Stimulated activated CD8-positive, alpha-beta memory T cell treated with anti-CD3 and anti-CD28 coated beads, Interleukin-4, amount 100 ng/mL, for 1 hour (primary cell): ENCODE measurements around the gene NCF4.

ENCODE experiments used
- DNase-seq, 2 donors: peaks; one replicate each; pipeline ENCODE4 v3.0.0-alpha.2; 2020; ENCODE audit warnings: low read depth in 2 of 2, low spot score in 1 of 2

Gene NCF4

DNA sequence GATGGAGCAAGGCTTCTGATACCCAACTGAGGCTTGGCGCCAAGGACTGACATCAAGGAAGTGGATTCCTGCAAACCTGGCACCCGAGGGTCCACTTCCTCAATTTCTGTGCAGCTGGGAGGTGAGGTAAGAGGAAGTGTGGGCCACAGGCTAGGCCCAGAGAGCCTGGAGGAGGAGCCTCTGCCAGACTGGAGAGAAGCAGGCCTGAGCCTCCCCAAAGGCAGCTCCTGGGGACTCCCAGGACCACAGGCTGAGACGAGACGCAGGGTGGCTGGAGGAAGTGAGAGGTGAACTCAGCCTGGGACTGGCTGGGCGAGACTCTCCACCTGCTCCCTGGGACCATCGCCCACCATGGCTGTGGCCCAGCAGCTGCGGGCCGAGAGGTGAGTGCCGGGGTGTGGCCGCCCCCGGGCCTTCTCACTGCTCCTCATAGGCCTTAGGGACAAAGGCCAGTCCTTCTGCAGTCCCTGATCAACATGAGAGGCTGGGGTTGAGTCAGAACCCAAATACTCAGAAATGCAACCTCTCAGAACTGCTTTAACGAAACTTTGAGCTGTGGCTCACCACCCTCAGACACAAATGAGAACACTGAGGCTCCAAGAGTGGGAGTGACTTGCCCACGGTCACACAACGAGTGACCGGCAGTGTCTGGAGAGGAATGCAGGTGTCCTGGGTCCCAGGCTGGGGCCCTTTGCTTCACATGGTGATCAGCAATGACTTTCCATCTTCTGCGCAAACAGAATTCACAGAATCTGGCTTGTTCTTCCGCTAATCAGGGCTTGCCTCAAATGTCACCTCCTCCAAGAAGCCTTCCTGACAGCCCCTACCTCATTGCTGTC is at the start of gene NCF4:
NCF4 (plus strand) TSS at position 186 of the 839 bp plus-strand sequence; CDS start at position 352, 166 bp downstream.
- no peak for DNase-seq

DNA sequence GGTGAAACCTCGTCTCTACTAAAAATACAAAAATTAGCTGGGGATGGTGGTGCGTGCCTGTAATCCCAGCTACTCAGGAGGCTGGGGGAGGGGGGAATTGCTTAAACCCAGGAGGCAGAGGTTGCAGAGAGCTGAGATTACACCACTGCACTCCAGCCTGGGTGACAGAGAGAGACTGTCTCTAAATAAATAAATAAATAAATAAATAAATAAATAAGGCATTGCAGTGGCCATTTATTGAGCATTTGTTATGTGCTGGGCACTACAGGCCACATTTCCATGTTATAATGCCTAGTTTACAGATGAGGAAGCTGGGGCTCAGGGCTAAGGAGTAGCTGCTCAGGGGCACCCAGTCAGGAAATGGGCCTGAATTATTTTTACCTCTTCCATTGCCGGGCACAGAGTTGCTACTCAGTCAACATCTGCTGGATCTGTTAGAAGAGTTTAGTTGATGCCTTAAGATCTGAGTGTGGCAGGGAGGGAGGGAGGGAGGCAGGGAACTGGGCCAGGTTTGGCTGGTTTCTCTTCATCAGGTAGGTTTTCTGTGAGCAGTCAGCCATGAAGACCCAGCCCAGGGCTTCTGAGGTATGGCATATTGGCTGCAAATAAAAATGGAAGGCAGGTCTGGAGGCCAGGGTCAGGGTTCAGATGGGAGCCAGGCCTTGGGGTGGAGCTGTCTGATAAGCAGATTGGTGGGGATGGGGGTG is 49.6 kb upstream of the NCF4 start:
- DNase-seq: no peak

GRCh38 chr22:36814801-36815200 is 46.0 kb upstream of the NCF4 start:
- no peak for DNase-seq

- DNase-seq: no peak
Measured at GRCh38 chr22:36815558-36816338, 45.1 kb upstream of the NCF4 start.

GRCh38 chr22:36816339-36816635 is 44.5 kb upstream of the NCF4 start:
- DNase-seq: no peak

GRCh38 chr22:36816636-36817524 is 43.9 kb upstream of the NCF4 start, which contains the start of gene PVALB:
Gene PVALB, minus strand, starts transcription at chr22:36817035. Its CDS starts 30 bp downstream, at chr22:36817005.
- no peak for DNase-seq

GRCh38 chr22:36817525-36817848 is 43.3 kb upstream of the NCF4 start:
- DNase-seq: no peak

GRCh38 chr22:36818010-36818642 is 42.7 kb upstream of the NCF4 start:
- no peak for DNase-seq

- no peak for DNase-seq
Measured at GRCh38 chr22:36819112-36819511, 41.7 kb upstream of the NCF4 start.

- no peak for DNase-seq
Measured at GRCh38 chr22:36822581-36822980, 38.2 kb upstream of the NCF4 start.

GRCh38 chr22:36823186-36823839 is 37.5 kb upstream of the NCF4 start:
- DNase-seq: no peak

DNA sequence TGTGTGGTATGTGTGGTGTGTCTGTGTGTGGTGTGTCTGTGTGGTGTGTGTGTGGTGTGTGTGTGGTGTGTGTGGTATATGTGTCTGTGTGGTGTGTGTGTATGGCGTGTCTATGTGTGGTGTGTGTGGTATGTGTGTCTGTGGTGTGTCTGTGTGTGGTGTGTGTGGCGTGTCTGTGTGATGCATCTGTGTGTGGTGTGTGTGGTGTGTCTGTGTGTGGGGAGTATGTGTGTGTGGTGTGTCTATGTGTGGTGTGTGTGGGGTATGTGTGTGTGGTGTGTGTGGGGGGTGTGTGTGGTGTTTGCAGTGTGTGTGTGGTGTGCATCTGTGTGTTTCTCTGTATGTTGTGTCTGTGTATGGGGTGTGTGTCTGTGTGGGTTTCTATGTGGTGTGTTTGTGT is 36.2 kb upstream of the NCF4 start:
- DNase-seq: no peak

DNA sequence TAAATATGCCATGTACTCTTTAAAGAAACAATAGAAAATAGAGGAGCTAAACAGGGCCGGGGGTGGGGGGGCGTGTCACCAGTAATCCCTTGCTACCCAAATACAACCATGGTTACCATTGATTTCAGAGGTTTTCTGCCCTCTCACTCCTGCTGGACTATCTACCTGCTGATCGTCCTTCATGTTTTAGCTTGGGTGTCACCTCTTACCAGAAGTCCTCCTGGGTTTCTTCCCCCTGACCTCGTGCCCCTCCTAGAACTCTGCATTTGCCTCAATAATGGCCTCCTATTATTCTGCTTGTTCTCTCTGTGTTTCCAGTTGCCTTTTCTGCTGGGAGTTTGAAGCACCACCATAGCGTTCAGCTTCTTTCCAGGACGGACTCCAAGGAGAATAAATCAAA is 34.5 kb upstream of the NCF4 start:
- no peak for DNase-seq

DNA sequence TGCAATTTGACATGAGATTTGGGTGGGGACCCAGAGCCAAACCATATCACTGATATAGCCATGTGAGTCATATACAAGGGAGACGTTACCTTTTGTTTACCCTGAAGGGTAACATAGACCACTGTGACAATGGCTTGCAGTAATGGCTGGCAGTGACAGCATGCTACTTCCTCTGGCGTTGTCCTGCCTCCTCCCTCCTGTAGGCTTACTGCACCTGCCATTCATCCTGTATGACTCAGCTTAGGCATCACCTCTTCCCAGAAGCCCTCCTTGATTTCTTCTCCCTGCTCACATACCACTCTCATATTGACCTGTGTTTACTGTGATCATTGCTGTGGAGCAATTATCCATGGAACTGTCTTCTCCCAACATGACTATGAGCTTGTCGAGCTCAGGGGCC is 32.0 kb upstream of the NCF4 start:
- DNase-seq: no peak

- no peak for DNase-seq
Measured at GRCh38 chr22:36829370-36830002, 31.3 kb upstream of the NCF4 start.

GRCh38 chr22:36830601-36831000 is 30.2 kb upstream of the NCF4 start:
- no peak for DNase-seq

GRCh38 chr22:36831206-36831605 is 29.6 kb upstream of the NCF4 start:
- no peak for DNase-seq

DNA sequence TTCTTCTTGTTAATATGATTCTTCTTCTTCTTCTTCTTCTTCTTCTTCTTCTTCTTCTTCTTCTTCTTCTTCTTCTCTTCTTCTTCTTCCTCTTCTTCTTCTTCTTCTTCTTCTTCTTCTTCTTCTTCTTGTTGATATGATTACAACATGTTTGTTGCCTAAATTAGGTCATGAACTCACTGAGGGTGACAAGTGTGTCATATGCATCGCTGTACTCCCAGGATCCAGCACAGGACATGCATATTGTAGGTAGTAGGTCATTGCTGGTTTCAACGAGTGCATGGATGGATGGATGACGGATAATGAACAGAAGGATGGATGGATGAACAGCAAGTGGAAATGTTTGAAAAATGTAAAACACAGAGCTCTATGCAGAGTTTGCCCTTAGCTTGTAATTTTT is 29.1 kb upstream of the NCF4 start:
- no peak for DNase-seq

- no peak for DNase-seq
Measured at GRCh38 chr22:36833073-36833472, 27.7 kb upstream of the NCF4 start.

GRCh38 chr22:36835903-36836302 is 24.9 kb upstream of the NCF4 start:
- no peak for DNase-seq
